Activated CD4-positive, CD25-positive, alpha-beta regulatory T cell treated with anti-CD3 and anti-CD28 coated beads, Interleukin-2, amount 50 U/mL, for 72 hours (primary cell): Measurements from ENCODE around the gene ARL2BP.
A peak's percentile ranks its signal among the peaks of the same experiment; 100 is the strongest.

ENCODE experiments used
- DNase-seq: peaks from one replicate; pipeline ENCODE4 v3.0.0; 2021

Gene ARL2BP

GRCh38 chr16:57235128-57236021, 9.7 kb upstream of the ARL2BP start:
- DNase-seq, result no peak

GRCh38 chr16:57236022-57236350, 9.1 kb upstream of the ARL2BP start:
- no peak for DNase-seq

- DNase-seq, result no peak
Observed at GRCh38 chr16:57238682-57239081, 6.4 kb upstream of the ARL2BP start.

GRCh38 chr16:57239107-57239506, 6.0 kb upstream of the ARL2BP start:
- DNase-seq, result no peak

GRCh38 chr16:57240851-57241250, 4.2 kb upstream of the ARL2BP start:
- DNase-seq, result no peak

- no peak for DNase-seq
Observed at GRCh38 chr16:57242650-57243049, 2.4 kb upstream of the ARL2BP start.

GRCh38 chr16:57244463-57244766, 644 bp upstream of the ARL2BP start:
- no peak for DNase-seq

GRCh38 chr16:57245472-57246113, 534 bp downstream of the ARL2BP start:
- no peak for DNase-seq

- no peak for DNase-seq
Observed at GRCh38 chr16:57251352-57251751, 6.3 kb downstream of the ARL2BP start.

GRCh38 chr16:57252148-57252721, 7.2 kb downstream of the ARL2BP start:
- DNase-seq, result no peak

- DNase-seq, result no peak
Observed at GRCh38 chr16:57253466-57253865, 8.4 kb downstream of the ARL2BP start.

GRCh38 chr16:57255686-57256415, 10.8 kb downstream of the ARL2BP start:
- DNase-seq, result peak; percentile 5

- DNase-seq, result peak; percentile 26
Observed at GRCh38 chr16:57256601-57257395, 11.7 kb downstream of the ARL2BP start.

GRCh38 chr16:57257455-57258070, 12.5 kb downstream of the ARL2BP start:
- DNase-seq, result peak; percentile 8

- peak; percentile 23 for DNase-seq
Observed at GRCh38 chr16:57258226-57258909, 13.3 kb downstream of the ARL2BP start.

GRCh38 chr16:57258910-57259475, 13.9 kb downstream of the ARL2BP start:
- DNase-seq, result peak; percentile 6

GRCh38 chr16:57260294-57260929, 15.4 kb downstream of the ARL2BP start:
- DNase-seq, result peak; percentile 29

GRCh38 chr16:57261806-57262205, 16.7 kb downstream of the ARL2BP start:
- no peak for DNase-seq

GRCh38 chr16:57262841-57263540, 17.9 kb downstream of the ARL2BP start:
- no peak for DNase-seq
